GM12865 (cell line): ENCODE measurements around the gene C2orf81.

Experiments
- DNase-seq: peaks from one replicate; pipeline ENCODE4 v3.0.0; 2010; ENCODE audit warnings: low read depth
- H3K4me3 ChIP-seq: 2 replicates; pipeline ENCODE4 v1.5.1; 2011; ENCODE audit warnings: mild to moderate bottlenecking, low read depth, low read length, control low read depth
- TF ChIP-seq, protein P1 (sequence below): IDR thresholded peaks from 2 replicates; pipeline ENCODE4 v1.5.1; 2011; ENCODE audit warnings: low read length, control low read depth, low read depth, inconsistent platforms; ENCODE audit not compliant: insufficient read depth; ENCODE audit errors: missing control alignments

Gene C2orf81

DNA sequence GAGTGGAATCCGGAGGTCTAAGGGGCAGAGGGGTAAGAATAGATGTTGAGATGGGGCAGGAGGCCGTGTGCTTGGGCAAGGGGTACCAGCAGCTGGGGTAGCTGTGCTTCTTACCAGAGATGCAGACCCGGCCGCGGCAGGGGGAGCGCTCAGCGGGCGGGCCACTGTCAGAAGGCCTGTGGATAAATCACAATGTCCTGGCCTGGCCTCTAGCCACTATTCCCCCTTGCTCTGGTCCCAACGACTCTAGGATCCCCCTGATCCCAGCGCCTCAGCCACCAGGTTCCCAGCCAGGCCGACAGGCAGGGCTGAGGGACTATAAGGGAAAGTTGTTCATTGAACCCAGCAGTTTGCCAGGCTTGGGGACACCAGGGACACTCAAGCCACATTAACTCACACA, 9.1 kb upstream of the C2orf81 start:
- H3K4me3 ChIP-seq: no peak overlapping the region
- DNase-seq: no peak
- TF ChIP-seq, protein P1, sequence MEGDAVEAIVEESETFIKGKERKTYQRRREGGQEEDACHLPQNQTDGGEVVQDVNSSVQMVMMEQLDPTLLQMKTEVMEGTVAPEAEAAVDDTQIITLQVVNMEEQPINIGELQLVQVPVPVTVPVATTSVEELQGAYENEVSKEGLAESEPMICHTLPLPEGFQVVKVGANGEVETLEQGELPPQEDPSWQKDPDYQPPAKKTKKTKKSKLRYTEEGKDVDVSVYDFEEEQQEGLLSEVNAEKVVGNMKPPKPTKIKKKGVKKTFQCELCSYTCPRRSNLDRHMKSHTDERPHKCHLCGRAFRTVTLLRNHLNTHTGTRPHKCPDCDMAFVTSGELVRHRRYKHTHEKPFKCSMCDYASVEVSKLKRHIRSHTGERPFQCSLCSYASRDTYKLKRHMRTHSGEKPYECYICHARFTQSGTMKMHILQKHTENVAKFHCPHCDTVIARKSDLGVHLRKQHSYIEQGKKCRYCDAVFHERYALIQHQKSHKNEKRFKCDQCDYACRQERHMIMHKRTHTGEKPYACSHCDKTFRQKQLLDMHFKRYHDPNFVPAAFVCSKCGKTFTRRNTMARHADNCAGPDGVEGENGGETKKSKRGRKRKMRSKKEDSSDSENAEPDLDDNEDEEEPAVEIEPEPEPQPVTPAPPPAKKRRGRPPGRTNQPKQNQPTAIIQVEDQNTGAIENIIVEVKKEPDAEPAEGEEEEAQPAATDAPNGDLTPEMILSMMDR: no peak

DNA sequence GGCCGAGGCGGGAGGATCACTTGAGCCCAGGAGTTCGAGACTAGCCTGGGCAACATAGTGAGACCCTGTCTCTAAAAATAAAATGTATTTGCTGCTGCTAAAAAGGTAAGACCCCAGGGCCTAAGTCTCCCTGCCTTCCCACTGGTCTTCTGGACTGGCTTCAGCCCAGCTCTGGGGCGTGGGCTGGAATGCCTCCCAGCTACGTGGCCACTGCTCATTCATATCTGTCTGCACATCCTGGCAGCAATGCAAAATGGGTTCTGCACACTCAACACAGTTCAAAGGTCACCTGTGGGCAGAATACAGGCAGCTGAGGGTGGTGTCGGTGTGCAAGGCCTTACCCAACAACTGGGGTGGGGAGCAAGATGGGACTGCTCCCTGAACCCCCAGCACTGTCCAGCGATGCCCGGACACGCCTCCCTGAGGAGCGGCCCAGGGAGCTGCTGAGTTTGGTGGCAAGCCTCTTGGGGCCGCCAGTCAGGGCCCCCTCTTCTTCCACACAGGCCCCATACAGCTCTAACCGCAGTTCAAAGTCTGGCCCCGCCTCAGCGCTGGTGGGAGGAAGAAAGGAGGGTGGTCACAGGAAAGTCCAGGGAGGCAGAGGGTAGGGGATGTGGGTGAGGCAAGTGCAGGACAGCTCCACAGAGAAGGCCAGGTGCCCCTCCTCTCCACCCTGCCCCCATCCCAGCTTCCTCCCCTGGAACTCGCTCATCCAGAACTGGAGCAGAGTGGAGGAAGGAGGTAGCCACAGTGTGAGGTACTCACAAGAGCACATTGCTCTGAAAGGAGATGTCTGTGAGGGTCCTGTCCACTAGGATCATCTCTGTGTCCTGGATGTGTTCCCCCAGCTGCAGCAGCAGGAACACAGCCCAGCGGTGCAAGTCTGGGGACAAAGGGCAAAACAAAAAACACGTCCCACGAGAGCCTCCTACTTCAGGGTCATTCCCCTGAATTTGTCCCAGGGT, 8.3 kb upstream of the C2orf81 start:
- no peak overlapping the region for H3K4me3 ChIP-seq
- no peak for DNase-seq
- TF ChIP-seq, protein P1: no peak

DNA sequence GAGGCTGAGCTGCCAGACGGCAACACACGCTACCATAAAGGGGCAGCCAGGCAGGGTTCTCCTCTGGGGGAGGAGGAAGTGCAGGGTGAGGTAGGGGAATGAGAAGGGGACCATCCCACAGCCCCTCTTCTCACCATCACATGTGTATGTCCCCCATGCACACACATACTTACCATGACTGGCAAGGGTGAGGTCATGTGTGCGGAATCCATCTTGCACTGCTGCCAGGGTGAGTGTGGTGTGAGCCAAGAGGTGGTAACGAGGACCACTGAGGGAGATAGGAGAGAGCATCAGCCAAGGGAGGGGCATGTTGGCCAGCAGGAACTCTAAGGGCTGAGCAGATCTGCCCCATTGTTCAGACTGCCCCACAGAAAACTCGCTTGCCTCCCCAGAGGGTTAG, 7.3 kb upstream of the C2orf81 start:
- TF ChIP-seq, protein P1: no peak
- no peak overlapping the region for H3K4me3 ChIP-seq

DNA sequence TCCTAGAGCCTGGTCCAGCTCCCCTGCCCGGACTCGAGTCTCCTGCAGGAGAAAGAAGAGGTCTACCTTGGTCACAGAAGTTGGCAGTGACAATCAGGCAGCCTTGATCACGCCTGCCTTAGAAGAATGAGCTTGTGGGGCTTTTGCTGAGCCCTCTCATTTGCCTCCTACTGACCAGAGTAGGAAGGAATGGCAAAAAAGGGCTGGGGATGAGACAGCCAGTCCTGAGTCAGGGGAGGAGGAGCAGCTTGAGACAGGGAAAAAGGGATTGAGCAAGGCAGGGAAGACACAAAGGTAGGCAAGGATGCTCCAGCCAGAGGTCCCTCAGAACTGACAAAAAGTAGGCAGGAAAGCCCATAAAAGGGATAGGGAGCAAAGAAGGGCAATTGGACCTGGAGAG, 6.1 kb upstream of the C2orf81 start:
- TF ChIP-seq, protein P1: no peak
- DNase-seq: no peak
- H3K4me3 ChIP-seq: no peak overlapping the region

More for the DNA sequence above, 7.3 kb upstream of the C2orf81 start:
- no peak for DNase-seq

DNA sequence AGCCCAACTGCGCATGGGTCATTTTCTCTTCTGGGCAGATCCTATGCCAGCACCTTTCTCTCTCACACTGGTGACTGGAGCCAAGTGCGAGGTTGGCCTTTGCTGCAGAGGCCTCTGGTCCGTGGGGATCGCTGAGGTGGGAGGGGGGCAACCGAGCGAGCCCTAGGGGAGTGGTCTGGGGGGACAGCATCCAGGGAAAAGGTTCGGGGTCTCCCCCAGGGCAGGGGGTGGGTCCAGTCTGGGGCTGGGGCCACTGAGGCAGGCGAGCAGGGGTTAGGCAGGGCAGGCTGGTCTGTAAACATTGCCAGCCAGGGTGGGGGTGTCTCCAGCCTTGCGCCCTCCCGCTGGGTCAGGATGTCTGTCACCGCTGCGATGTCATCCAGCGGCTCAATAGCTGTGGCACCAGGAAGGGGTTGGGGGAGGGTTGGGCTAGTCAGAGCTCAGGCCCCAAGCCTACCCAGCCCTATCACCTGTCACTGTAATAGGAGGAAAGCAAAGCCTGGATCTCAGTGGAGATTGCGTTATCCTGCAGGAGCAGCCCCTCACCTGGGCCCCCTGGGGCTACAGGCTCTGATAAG, 4.9 kb upstream of the C2orf81 start:
- H3K4me3 ChIP-seq: no peak overlapping the region
- TF ChIP-seq, protein P1: no peak
- DNase-seq: no peak

DNA sequence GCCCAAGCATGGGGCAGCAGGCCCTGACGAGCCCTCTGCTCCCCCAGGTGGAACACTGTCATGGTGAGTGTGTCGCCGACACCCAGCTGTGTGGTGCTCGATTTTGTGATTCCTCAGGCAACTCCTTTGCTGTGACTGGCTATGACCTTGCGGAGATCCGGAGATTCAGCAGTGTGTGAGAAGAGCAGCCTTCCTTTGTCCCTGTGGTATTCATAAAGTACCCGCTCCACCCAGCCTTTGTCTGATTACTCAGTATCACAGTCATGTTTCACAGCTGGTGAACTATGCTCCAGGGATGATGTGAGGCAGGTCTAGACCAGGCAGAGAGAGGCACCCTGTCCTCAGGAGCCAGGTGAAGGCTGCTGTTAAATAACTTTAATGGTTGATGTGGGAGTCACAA, 4.1 kb upstream of the C2orf81 start:
- no peak for DNase-seq
- H3K4me3 ChIP-seq: no peak overlapping the region
- TF ChIP-seq, protein P1: no peak
